ENCODE data around the gene ROBO2. TPM values are rescaled to one million over a fixed set of nuclear protein-coding genes. Genes with fewer than 3 reads are reported as not detected.

Gene ROBO2
- total and polyA plus RNA-seq, 2 donors from 2014 or later: 1.3 to 1.6 TPM

DNA sequence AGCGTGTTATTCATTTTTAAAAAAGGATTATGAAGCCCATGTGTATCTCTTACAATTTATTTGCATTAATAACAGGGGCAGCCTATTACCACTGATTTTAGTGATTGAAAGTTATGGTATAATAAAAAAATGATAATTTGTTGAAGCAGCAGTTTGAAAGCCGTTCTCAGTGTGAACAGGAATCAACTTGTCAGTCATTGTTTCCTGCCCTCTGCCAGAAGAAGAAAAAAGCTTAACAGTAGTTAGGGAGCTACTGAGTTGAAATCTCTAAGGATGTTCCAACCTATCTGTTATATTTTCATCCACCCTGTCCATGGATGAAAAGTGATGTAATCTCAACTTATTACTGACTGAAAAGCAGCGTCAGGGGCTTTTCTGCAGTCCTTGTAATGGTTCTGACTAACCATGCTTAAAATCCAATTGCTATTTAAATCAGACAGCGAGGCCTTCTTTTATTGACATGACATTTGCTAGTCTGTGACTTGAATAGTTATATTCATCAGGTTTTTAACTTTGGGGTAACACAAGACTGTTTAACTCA lies 486.7 kb downstream of the ROBO2 start:
- H3K27ac ChIP-seq (ENCODE audit: low read depth in 2 of 2, low read length in 2 of 2): no peak overlapping the region
- H3K9ac ChIP-seq (ENCODE audit: low read length in 3 of 3): no peak overlapping the region
- H3K4me3 ChIP-seq (ENCODE audit: low read length in 3 of 3): no peak overlapping the region
- H3K9me3 ChIP-seq (ENCODE audit: control insufficient read depth in 2 of 3, insufficient read depth in 1 of 3, low read length in 3 of 3): no peaks in the 10 kb centered on the region
- TF ChIP-seq, protein P1, sequence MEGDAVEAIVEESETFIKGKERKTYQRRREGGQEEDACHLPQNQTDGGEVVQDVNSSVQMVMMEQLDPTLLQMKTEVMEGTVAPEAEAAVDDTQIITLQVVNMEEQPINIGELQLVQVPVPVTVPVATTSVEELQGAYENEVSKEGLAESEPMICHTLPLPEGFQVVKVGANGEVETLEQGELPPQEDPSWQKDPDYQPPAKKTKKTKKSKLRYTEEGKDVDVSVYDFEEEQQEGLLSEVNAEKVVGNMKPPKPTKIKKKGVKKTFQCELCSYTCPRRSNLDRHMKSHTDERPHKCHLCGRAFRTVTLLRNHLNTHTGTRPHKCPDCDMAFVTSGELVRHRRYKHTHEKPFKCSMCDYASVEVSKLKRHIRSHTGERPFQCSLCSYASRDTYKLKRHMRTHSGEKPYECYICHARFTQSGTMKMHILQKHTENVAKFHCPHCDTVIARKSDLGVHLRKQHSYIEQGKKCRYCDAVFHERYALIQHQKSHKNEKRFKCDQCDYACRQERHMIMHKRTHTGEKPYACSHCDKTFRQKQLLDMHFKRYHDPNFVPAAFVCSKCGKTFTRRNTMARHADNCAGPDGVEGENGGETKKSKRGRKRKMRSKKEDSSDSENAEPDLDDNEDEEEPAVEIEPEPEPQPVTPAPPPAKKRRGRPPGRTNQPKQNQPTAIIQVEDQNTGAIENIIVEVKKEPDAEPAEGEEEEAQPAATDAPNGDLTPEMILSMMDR (IDR thresholded peaks at IDR 0.05; ENCODE audit: borderline replicate concordance, extremely low read depth, insufficient read depth): no peak
- no peaks in the 10 kb centered on the region for H3K36me3 ChIP-seq (ENCODE audit: control insufficient read depth in 2 of 3, insufficient read depth in 3 of 3, low read length in 3 of 3)
- no peak for FAIRE-seq
- H3K4me1 ChIP-seq (ENCODE audit: control insufficient read depth in 2 of 3, insufficient read depth in 2 of 3, low read depth in 1 of 3, low read length in 3 of 3): no peaks in the 10 kb centered on the region
- intact Hi-C loops (cut with DNase I): no loop called here
- DNase-seq: no peak
- no peaks in the 10 kb centered on the region for H3K27me3 ChIP-seq (ENCODE audit: control insufficient read depth, insufficient read depth, low read length)

DNA sequence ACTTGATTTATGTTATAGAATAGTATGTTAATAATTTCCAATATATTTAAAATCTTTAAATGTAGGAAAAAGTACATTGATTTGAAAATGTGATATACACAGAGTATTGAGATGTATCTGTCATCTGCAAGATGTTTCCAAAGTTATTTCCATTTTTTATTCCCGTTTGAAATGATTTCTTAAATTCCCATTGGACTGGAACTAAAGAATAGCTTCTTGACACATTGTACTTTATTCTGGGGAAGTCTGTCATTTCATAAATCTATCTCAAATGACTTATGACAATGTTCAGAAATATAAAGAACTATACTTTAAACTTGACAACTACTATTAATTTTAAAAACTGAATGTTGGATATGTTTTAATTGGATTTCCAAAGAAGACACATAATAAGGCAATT lies 489.6 kb downstream of the ROBO2 start:
- Histone ChIP-seq H3K27ac (ENCODE audit: low read depth in 2 of 2, low read length in 2 of 2) (no peak overlapping the region), H3K27me3 (ENCODE audit: control insufficient read depth, insufficient read depth, low read length) (no peaks in the 10 kb centered on the region), H3K4me1 (ENCODE audit: control insufficient read depth in 2 of 3, insufficient read depth in 2 of 3, low read depth in 1 of 3, low read length in 3 of 3) (no peaks in the 10 kb centered on the region), H3K9me3 (ENCODE audit: control insufficient read depth in 2 of 3, insufficient read depth in 1 of 3, low read length in 3 of 3) (no peaks in the 10 kb centered on the region), H3K9ac (ENCODE audit: low read length in 3 of 3) (no peak overlapping the region), H3K4me3 (ENCODE audit: low read length in 3 of 3) (no peak overlapping the region), H3K36me3 (ENCODE audit: control insufficient read depth in 2 of 3, insufficient read depth in 3 of 3, low read length in 3 of 3) (no peaks in the 10 kb centered on the region)
- FAIRE-seq (no peak), DNase-seq (no peak)
- TF ChIP-seq, protein P1 (IDR thresholded peaks at IDR 0.05; ENCODE audit: borderline replicate concordance, extremely low read depth, insufficient read depth): no peak
- intact Hi-C loops (cut with DNase I): no loop called here

DNA sequence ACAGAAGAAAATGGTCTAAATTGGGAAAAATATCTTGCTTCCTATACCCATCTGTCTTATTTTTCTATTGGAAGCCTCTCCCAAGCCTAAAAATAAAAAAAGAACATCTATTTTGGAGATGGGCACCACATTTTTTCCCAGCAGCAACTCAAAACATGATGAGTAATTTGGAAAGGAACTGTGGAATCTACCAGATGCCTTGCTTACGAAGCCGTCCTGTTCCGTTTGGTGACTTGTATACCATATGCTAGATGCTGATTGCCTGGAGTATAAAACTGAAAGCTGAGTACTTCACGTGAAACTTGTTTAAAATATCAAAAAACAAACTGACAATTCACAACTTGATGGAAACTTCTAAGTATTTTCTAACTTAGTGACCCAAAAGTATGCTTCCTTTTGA lies 491.0 kb downstream of the ROBO2 start:
- Histone ChIP-seq H3K27ac (ENCODE audit: low read depth in 2 of 2, low read length in 2 of 2) (no peak overlapping the region), H3K9ac (ENCODE audit: low read length in 3 of 3) (no peak overlapping the region), H3K4me1 (ENCODE audit: control insufficient read depth in 2 of 3, insufficient read depth in 2 of 3, low read depth in 1 of 3, low read length in 3 of 3) (no peaks in the 10 kb centered on the region), H3K4me3 (ENCODE audit: low read length in 3 of 3) (no peak overlapping the region), H3K36me3 (ENCODE audit: control insufficient read depth in 2 of 3, insufficient read depth in 3 of 3, low read length in 3 of 3) (no peaks in the 10 kb centered on the region), H3K27me3 (ENCODE audit: control insufficient read depth, insufficient read depth, low read length) (no peaks in the 10 kb centered on the region), H3K9me3 (ENCODE audit: control insufficient read depth in 2 of 3, insufficient read depth in 1 of 3, low read length in 3 of 3) (no peaks in the 10 kb centered on the region)
- intact Hi-C loops (cut with DNase I): no loop called here
- TF ChIP-seq, protein P1 (IDR thresholded peaks at IDR 0.05; ENCODE audit: borderline replicate concordance, extremely low read depth, insufficient read depth): no peak
- FAIRE-seq (no peak), DNase-seq (no peak)

DNA sequence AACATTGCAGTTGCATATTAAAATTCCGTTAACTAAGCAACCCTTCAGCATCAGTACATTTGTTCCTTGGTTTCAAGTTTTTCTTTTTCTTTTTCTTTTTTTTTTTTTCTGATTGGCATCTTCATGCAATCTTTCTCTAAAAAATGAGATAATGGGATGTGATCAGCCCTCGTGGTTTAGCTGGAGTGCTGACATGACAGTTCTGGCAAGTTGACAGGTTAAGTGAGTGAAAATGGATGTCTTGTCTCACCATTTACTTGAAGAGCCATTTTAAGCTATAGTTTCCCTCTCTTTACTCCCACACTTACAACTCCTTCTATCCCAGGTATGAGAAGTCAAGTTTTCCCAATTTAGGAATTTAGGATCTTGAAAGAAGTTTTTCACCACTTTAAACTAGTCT lies 495.2 kb downstream of the ROBO2 start:
- TF ChIP-seq, protein P1 (IDR thresholded peaks at IDR 0.05; ENCODE audit: borderline replicate concordance, extremely low read depth, insufficient read depth): no peak
- Histone ChIP-seq H3K4me1 (ENCODE audit: control insufficient read depth in 2 of 3, insufficient read depth in 2 of 3, low read depth in 1 of 3, low read length in 3 of 3) (no peaks in the 10 kb centered on the region), H3K27me3 (ENCODE audit: control insufficient read depth, insufficient read depth, low read length) (no peaks in the 10 kb centered on the region), H3K27ac (ENCODE audit: low read depth in 2 of 2, low read length in 2 of 2) (no peak overlapping the region), H3K4me3 (ENCODE audit: low read length in 3 of 3) (no peak overlapping the region), H3K9me3 (ENCODE audit: control insufficient read depth in 2 of 3, insufficient read depth in 1 of 3, low read length in 3 of 3) (no peaks in the 10 kb centered on the region), H3K36me3 (ENCODE audit: control insufficient read depth in 2 of 3, insufficient read depth in 3 of 3, low read length in 3 of 3) (no peaks in the 10 kb centered on the region), H3K9ac (ENCODE audit: low read length in 3 of 3) (no peak overlapping the region)
- intact Hi-C loops (cut with DNase I): no loop called here
- DNase-seq: no peak
- FAIRE-seq: no peak
